Hepatocyte (in vitro differentiated cells): Measurements from ENCODE around the gene HIRA.

Experiments used
- CTCF ChIP-seq: fragments of 200-600 bp; sonication (generic); IDR thresholded peaks from 2 replicates; pipeline ENCODE4 v1.5.1; 2016; ENCODE audit warnings: antibody characterized with exemption, mild to moderate bottlenecking; ENCODE audit not compliant: poor library complexity
- EZH2 ChIP-seq: fragments of 200-600 bp; sonication (generic); IDR thresholded peaks from 2 replicates; pipeline ENCODE4 v1.6.1; 2016; ENCODE audit warnings: antibody characterized with exemption, mild to moderate bottlenecking, borderline replicate concordance
- EZH2phosphoT487 ChIP-seq: fragments of 200-600 bp; sonication (generic); IDR thresholded peaks from one replicate; pipeline ENCODE4 v1.6.1; 2018; ENCODE audit warnings: antibody characterized with exemption, mild to moderate bottlenecking, low read depth, moderate library complexity; ENCODE audit not compliant: unreplicated experiment, severe bottlenecking

- no peak for TF ChIP-seq CTCF
- no peak for TF ChIP-seq EZH2
- TF ChIP-seq EZH2phosphoT487 = no peak
Observed at GRCh38 chr22:19464546-19464945, 33.0 kb upstream of the HIRA start.
